Measurements from ENCODE around the gene NUP214.

GRCh38 chr9:131144201-131144600, 18.8 kb downstream of the NUP214 start:
- TF ChIP-seq POLR2AphosphoS5 (IDR thresholded peaks at IDR 0.05), result no peak
- no peak for TF ChIP-seq CTCF (IDR thresholded peaks at IDR 0.05; ENCODE audit: poor library complexity, severe bottlenecking)
